Activated CD4-positive, alpha-beta T cell treated with anti-CD3 and anti-CD28 coated beads, Interleukin-2, amount 50 U/mL, for 1 hour (primary cell): ENCODE measurements around the gene GAB4.
"Not testable (repeated sequence)": the region's sequence is repeated elsewhere in the genome, so short reads cannot be mapped to it uniquely, and the experiment has no call there.

Source experiments
- DNase-seq: peaks from one replicate; pipeline ENCODE4 v3.0.0-alpha.2; 2020

GAB4 gene, protein sequence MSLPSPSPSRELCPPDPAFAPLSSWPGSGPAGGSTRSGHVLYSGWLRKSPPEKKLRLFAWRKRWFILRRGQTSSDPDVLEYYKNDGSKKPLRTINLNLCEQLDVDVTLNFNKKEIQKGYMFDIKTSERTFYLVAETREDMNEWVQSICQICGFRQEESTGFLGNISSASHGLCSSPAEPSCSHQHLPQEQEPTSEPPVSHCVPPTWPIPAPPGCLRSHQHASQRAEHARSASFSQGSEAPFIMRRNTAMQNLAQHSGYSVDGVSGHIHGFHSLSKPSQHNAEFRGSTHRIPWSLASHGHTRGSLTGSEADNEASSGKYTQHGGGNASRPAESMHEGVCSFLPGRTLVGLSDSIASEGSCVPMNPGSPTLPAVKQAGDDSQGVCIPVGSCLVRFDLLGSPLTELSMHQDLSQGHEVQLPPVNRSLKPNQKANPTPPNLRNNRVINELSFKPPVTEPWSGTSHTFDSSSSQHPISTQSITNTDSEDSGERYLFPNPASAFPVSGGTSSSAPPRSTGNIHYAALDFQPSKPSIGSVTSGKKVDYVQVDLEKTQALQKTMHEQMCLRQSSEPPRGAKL

DNA sequence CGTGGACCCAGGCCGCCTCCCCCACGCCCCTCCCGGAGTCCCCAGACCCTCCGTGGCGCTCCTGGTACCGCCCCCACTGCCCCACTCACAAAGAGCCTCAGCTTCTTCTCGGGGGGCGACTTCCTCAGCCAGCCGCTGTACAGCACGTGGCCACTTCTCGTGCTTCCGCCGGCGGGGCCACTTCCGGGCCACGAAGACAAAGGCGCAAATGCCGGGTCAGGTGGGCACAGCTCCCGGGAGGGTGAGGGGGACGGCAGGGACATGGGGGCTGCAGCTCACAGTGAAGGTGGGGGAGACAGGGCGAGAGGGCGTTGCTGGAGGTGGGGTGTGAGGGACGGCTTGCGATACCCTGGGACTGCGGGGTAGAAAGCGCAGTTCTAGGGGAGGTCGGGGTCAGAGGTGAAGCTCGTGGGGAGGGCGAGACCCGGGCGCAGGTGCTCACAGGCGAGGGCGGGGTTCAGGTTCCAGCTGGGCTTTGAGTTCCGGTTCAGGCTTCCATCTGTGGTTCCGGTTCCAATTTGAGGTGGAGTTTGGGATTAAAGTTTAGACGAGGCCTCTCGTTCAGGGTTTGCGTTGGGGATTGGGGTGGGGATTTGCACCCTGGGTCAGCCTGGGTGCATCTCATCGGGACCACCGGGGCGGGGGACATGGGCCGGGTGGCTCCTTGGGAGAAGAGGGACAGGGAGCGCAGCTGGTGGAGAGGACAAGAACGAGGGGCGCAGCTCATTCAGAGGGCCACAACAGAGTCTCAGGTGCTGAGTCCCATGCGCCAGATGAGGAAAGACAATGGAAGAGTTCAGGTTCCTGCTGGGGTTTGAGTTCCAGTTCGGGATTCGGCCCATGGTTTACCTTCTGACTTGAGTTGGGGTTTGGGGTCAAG, at the start of gene GAB4:
GAB4 (minus strand) TSS at position 371 of the 880 bp plus-strand sequence; CDS start at position 263, 108 bp downstream.
- DNase-seq, result no peak

DNA sequence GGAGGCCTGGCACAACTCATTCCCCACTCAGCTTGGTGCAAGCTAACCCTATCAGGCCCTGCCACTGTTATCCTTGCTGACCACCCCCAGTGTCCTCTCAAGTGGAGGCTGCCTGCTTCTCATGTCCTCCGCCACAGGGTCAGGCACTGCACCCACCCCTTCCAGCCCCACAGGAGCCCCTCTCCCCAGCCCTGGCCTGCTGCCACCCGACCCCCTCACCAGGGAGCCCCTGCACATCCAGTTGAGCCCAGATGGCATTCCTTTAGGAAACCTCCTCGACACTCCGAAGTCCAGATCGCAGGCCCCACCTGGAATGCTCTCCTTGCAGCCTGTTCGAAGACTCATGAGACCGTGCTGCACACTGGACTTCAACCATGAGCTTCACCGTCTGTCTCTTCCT, 48.8 kb upstream of the GAB4 start:
- no peak for DNase-seq

DNA sequence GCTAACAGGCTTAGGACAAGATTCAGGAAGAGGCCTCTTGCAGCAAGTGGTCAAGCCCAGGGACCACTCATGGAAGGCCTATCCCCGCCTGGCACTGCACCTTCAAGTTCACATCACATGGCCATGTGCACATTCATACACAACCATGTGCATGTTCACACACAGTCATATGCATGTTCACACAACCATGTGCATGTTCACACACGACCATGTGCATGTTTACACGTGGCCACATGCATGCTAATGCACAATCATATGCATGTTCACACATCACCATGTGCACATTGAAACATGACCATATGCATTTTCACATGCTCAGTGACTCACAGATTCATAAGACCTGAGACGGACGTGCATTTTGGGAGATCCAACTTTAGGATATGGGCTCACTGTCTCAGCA, 48.0 kb upstream of the GAB4 start:
- no peak for DNase-seq

DNA sequence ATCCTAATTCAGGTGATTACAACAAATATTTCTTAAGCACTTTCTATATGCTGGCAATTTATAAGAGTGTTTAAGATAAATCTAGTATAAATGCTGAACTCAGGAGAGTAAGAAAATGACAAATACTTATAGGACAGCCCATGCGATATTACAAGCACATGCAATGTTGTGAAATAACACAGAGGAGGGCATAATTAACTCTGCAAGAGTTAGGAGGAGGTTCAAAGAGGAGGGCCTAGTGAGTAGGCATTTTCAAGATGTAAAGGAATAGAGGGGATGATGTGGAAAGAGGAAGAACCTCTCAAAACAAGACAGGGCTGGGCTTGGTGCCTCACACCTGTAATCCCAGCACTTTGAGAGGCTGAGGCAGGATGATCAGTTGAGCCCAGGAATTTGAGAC, 39.6 kb upstream of the GAB4 start:
- DNase-seq, result no peak

DNA sequence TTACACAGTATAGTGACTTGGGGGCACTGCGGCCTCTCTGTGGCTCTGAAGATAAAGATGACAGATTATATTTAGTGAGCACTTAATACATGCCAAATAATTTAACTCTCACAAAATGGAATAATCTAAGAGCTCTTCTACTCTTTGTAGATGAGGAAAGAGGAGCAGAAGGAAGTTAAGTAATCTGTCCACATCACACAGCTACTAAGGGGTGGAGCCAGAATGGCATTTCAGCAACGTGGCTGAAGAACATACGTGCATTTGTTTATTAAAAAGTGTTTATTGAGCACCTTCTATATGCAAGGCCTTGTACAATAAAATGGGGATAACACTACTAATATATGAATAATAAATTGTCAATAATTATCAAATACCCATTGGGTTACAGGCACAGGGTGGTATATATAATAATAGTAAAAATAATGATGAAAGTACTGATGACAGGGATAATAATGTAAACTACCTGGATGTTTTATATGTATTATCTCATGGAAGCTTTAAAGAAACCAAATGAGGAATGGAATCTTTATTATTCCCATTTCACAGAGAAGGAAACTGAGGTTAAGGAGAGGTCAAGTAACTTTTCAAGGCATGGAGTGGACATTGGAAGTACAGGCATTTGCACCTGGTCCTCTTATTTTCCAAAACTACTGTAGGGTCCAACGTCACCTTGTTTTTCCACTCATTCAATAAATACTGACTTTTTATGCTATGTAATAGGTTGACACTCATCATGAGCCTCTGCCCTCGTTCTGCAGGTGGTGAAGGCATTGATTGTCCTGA, 38.7 kb upstream of the GAB4 start:
- no peak for DNase-seq

DNA sequence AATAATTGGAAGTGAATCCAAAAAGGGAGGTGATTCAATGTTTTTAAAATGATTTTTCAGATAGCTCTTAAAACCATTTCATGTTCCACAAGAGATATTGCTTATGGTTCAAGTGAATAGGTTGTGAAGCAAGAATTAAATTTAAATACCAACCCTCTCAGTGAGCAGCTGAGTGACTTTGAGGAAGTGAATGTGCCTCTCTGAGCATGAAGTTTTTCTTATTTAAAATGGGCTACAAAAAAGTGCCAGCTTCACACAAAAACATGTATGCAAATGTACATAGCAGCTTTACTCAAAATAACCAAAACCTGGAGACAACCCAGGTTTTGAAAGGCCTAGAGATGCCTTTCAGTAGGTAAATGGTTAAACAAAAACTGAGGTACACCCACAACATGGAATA, 35.5 kb upstream of the GAB4 start:
- DNase-seq, result no peak

DNA sequence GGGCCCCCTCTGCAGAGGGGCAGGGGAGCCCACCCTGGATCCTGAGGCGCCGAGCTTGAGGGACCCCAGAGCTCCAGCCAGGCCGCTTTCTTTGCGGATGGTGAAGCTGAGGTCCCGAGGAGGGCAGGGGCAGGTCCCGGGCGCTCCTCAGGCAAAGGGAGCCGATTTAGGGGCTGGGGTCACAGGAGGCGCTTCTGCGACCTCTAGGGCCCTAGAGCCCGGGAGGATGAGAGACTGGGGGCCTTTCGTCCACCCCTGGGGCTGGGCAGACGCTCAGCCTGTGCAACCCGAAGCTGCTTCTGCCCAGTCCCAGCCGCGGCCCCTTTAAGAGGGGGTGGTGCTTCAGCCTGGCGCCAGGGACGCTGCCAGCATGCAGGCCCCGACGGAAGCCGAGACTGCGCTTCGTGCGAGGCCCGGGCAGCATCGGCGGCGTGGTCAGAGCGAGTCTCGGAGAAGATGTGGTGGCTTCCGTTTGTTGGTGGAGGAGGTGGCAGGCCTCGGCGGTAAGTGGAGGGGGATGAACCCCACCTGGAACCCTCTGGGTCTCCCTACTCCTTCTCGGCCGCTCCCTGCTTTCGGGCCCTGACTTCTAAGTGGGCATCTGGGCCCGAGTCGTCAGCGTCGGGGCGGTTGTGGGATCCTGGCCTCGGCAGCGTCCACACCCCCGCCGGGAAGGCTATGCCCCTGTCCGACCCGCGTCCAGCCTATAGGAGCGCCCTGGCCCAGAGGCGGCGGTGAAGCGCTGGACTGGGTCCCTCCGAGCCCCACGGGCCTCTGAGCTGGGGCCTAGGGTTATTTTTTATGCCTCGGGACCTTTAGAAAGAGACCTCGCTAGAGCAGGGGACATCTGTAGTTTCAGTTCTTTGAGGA, 29.1 kb upstream of the GAB4 start:
- not testable (repeated sequence) for DNase-seq

DNA sequence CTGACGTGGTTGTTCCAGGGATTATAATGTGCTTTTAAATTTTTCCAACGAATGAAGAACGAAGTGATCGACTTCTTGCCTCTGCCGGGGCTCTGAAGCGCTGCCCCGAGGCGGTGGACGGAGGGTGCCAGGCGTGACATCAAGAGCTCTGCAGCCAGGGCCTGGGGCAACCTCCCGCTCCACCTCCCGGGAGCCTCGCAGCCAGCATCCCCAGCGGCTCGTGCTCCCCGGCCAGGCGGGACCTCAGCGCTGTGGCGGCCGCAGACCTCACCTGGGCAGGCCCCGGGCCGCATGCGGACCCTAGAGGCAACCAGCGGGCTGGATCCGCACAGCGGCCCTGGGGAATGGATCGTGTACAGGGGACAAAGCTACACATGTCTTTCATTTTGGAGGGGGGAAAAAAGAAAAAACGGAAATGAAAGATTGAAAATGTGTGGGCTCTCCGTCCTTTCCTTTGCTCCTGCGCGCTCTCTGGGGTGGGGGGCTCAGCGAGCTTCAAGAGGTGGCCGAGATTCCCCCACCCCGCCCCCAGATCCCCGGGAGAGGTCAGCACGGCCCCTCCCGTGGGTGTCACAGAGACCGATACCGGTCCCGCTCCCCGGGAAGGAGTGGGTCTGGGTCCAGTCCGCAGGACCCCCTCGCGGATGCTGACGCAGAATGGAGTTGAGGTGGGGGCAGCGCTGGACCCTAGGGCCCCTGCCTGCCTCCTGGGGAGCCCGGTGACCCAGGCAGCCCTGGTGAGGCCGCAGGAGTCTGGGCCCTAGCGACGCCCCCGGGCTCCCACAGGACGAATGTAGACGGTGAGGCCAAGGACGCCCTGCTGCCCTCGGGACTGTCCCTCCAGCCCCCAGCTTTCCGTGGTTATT, 28.2 kb upstream of the GAB4 start:
- not testable (repeated sequence) for DNase-seq

DNA sequence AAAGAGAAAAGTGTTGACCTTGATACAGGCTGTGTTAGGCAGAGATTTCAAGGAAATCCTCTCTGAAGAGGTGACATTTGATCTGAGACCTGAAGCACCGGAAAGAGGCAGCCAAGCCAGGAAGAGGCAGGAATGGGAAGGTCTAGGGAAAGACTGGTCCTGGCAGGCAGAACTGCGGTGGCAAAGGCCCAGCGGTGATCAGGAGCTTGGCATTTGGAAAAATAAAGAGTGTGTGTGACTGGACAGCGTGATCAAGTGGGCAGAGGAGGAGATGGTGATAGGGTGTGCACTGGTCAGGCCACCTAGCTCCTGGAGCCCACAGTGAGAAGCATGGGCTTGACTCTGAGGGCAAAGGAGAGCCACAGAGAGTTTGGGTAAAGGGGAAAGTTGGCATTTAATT, 27.2 kb upstream of the GAB4 start:
- no peak for DNase-seq

DNA sequence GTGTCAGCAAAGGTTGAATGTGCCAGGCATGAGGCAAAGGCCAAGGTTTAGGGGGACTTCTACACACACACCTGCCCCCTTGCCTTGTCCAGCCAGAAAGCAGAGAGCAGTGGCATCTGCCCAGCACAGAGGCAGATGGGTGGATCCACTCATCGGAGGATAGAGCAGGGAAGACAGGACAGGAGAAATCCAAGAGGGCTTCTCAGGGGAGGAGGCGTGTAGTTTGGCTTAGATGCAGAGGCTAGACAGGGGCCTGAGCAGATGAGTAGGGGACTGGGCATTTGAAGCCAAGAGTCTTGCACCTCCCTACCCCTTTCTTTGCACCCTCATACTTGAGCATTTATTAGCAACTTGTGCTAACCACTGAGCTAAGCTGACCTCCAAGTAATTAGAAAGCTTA, 26.5 kb upstream of the GAB4 start:
- not testable (repeated sequence) for DNase-seq

DNA sequence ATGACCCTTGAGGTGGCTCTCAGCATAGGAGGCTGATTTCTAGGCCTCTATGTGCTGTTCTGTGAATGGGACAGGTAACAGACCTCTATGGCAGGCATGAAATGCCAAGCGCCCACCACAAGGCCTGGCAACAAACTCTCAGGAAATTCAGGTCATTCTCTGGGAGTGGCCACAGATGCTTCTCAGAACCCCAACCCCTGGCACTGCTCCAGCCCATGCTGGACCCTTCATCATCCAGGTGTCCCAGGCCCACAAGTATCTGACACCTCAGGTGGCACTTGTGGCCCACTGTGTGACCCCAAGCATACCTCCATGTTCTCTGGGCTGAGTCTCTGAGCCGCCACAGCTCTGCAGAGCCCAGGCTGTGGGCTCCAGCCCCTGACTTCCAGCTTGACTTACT, 24.3 kb upstream of the GAB4 start:
- not testable (repeated sequence) for DNase-seq

DNA sequence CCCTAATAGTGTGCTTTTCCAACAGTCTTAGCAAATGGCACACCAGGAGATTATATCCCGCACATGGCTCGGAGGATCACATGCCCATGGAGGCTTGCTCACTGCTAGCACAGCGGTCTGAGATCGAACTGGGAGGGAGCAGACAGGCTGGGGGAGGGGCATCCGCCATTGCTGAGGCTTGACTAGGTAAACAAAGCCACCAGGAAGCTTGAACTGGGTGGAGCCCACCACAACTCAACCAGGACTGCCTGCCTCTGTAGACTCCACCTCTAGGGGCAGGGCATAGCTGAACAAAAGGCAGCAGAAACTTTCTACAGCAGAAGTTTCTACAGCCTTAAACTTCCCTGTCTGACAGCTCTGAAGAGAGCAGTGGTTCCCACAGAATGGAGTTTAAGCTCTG, 16.4 kb upstream of the GAB4 start:
- DNase-seq, result not testable (repeated sequence)

DNA sequence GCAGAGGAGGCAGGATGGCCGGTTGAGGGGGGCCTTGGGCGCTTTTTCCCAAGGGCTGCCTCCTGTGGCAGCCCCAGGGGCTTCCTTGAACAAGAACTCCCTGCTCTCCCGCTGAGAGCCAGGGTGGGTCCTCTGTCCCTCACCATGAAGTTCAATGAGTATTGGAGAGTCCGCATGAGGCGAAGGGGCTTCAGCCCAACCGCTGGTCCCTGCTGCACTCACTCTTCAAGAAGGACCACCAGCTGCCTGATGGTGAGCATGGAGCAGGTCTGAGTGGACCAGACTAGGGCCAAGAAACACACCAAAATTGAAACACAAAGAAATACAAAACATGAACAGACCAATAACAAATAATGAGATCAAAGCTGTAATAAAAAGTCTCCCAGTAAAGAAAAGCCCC, 7.5 kb upstream of the GAB4 start:
- DNase-seq, result not testable (repeated sequence)

DNA sequence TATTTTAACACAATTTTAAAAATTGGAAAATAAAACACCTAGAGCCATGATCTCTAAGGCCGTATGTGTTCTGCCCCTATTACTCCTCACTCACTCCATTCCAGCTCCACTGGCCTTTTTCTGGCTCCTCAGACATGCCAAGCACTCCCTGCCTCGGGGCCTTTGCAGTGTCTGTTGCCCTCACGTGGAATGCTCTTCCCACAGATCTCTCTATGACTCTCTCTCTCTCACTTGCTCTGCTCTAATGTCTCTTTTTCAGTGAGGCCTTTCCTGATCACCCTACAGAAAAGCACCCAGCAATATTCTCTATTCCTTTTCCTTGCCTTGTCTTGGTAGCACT, 6.0 kb upstream of the GAB4 start:
- DNase-seq, result not testable (repeated sequence)

DNA sequence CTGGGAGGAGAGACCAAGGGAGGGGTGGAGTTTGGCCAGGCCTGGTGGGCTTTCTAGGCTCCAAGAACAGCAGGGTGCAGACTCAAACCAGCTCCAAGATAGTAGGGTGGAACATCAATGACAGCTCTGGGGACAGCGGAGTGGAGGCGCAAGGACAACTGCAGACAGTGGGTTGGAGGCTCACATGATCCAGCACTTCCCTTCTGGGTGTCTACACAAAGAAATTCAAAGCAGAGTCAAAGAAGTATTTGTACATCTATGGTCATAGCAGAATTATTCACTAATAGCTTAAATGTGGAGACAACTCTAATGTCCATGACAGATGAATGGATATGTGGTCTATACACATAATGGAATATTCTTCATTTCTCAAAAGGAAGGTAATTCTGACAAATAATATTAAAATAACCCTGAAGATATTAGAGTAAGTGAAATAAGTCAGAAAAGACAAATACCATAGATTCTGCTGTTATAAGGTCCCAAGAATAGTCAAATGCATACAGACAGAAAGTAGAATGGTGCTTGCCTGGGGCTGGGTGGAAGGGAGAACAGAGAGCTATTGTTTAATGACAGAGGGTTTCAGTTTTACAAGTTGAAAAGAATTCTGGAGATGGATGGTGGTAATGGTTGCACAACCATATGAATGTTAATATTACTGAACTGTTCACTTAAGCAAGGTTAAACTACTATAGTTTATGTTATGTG, 5.5 kb upstream of the GAB4 start:
- no peak for DNase-seq

DNA sequence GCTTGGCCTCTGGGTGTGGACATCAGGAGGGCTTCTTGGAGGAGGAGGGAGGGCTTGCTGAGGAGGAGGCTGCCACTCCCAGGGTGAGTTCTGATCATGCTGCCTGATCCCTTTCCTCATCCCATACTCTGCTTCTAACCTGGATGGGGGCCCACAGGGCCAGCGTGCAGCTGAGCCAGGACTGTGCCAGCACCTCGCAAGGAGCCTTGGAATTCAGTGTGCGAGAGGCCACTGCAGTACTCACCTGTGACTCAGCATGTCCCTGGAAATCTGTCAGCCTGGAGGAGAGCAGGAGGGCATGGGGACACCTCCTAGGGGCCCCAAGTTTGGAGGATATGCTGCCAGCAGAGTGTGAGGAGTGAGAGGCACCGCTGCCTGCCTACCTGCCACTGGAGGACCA, 4.2 kb upstream of the GAB4 start:
- no peak for DNase-seq

DNA sequence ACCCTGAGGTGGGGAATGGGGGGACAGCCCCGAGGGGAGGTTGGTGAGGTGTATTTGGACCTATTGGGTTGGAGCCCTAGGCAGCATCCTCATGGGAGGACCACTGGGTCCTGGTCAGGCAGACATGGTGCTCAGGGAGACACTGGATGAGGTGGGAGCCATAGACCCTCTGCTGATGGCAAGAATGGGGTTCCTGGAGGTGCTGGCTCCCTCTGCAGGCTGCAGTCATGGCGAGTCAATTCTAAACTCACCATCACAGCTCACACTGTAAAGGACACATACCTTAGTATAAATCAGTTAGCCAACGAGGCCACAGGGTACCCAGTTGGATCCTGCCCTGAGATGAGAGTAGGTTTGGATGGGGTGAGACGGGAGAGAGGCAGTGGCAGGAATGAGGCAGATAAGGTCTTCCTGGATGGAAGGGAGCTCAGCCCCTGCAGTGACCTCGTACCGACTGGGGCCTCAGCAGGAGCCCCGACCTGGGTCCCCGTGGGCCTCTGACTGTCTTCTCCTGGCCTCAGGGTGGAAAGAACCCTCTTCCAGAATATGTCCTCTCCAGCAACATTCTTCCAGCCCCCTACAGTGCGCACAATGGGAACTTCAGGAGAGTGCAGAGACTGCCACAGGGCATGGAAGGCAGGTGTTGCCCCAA, 1.7 kb upstream of the GAB4 start:
- DNase-seq, result no peak

DNA sequence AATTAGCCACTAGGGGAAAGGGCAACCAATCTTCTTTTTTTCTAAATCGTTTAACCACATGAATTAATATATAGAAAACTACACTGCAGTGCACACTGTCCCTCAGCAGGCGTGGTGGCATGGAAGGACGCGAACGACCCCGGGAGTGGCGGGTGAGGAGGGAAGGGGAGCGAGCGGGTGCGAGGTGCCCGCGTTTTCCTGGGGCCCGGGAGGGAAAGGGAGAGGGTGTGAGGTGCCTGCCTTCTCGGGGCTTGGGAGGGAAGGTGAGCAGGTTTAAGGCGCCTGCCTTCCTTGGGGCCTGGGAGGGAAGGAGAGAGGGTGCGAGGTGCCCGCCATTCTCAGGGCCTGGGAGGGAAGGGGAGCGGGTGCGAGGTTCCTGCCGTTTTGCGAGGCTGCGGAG, 765 bp downstream of the GAB4 start:
- DNase-seq, result no peak

DNA sequence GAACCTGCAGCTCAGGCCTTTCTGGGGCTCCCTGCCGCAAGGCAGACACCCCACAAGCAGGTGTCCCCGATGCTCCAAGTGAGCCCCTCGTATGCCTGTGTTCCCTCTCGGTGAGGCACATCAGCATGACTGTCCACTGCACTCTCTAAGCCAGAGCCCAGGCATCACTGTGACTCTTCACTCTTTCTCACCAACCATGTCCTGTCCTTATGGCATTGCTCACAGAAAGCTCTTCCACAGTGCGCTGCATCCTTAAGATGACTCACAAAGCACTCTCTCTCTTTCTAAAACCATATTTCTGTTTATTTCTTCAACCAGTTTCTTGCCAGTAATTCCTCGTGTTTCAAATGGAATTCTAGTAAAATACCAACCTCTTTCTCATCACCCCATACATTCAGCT, 18.1 kb downstream of the GAB4 start:
- no peak for DNase-seq

DNA sequence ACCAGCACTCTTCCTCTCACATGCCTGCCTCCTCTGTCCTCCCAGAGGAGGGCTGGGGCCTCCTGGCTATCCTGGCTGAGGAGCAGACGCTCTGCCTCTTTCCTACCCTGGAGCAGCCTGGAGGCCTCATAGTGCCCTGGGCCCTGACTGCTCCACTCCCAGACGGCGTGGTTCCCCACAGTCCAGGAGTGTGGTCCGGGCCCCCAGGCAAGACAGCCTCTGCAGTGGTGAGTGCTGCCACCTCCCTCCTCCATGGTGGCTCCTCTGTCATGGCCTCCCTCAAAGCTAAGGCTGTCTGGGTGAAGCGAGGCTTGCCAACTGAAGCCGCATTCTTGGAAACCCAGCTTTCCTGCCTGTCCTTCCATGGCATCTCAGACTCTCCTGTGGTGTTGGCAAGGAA, 19.8 kb downstream of the GAB4 start:
- DNase-seq, result no peak
